GM12801 (cell line): Measurements from ENCODE around the gene ZNF683.

Source experiments
- TF ChIP-seq, protein P1 (sequence below): IDR thresholded peaks from one replicate; pipeline ENCODE4 v1.5.1; 2011; ENCODE audit warnings: control low read depth; ENCODE audit not compliant: insufficient read length; ENCODE audit errors: extremely low read depth

ZNF683 gene

GRCh38 chr1:26399034-26399433, 26.5 kb upstream of the ZNF683 start:
- TF ChIP-seq, protein P1, sequence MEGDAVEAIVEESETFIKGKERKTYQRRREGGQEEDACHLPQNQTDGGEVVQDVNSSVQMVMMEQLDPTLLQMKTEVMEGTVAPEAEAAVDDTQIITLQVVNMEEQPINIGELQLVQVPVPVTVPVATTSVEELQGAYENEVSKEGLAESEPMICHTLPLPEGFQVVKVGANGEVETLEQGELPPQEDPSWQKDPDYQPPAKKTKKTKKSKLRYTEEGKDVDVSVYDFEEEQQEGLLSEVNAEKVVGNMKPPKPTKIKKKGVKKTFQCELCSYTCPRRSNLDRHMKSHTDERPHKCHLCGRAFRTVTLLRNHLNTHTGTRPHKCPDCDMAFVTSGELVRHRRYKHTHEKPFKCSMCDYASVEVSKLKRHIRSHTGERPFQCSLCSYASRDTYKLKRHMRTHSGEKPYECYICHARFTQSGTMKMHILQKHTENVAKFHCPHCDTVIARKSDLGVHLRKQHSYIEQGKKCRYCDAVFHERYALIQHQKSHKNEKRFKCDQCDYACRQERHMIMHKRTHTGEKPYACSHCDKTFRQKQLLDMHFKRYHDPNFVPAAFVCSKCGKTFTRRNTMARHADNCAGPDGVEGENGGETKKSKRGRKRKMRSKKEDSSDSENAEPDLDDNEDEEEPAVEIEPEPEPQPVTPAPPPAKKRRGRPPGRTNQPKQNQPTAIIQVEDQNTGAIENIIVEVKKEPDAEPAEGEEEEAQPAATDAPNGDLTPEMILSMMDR = no peak

- TF ChIP-seq, protein P1 = no peak
Measured at GRCh38 chr1:26395754-26396153, 23.2 kb upstream of the ZNF683 start.

DNA sequence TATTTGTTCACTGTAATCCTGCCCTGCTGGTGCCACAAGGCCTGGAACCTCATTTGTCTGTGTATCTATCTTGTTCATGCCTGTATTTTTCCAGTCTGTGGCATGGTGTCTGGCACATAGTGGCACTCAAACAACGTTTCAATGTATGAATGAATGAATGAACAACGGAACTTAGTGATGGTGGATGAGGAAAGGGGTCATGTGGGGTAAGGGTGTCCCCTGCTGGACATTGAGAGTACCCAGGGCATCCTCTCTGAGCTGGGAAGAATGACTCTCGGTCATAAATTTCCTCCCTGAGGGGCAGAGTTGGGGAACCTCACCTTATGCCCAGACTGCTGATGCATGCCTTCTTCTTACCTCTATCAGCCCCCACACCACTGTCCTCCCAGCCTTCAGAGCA, 18.9 kb upstream of the ZNF683 start:
- TF ChIP-seq, protein P1 = no peak

GRCh38 chr1:26389604-26390247, 17.2 kb upstream of the ZNF683 start:
- TF ChIP-seq, protein P1 = no peak

DNA sequence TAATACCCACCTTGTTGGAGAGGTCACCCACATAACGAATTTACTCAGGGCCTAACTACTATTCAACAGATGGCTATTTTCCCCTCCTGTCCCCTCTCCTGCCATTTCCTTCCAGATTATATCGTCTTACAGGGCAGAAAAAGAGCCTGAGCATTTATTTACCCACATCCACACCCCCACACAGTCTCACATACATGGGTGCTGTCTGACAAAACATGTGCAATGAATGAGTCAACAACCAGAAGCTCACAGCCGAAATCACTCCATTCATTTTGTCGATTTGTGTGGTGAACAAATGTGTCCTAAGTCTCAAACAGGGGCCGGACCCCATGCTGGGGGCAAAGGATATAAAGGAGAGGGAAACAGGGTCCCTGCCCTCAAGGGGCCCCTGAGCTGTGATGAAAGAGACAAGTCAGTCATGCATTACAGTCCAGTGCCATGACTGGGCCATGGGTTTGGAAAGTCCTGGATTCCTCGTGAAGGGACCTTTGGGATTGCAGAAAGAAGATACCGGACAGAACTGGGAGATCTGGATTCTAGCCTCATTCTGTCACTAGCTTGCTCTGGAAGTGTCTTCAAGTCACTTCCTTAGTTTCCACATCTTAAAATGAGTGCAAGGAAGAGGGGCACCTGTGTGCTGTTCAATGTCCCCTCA, 16.4 kb upstream of the ZNF683 start:
- TF ChIP-seq, protein P1 = no peak

DNA sequence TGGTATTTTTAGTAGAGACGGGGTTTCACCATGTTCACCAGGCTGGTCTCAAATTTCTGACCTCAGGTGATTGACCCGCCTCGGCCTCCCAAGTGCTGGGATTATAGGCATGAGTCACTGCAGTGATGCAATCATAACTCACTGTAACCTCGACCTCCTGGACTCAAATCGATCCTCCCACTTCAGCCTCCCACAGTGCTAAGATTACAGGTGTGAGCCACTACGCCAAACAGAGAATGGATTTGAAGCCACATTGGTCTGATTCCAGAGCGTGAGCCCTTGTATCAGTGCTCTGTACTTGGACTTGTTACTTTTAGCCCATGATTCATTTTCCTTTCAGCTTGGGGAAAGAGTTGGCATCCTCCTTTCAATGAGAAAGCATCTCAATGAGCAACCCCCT, 14.9 kb upstream of the ZNF683 start:
- TF ChIP-seq, protein P1 = no peak

GRCh38 chr1:26384076-26384475, 11.5 kb upstream of the ZNF683 start:
- TF ChIP-seq, protein P1 = no peak
